ENCODE results near the gene FECH. TPM values are rescaled to one million over a fixed set of nuclear protein-coding genes. Genes with fewer than 3 reads are reported as not detected.

The FECH gene
- total RNA-seq, 1 donor from 2014 or later = 21.9 TPM

GRCh38 chr18:57574866-57575265 is 11.6 kb downstream of the FECH start:
- intact Hi-C loops (cut with micrococcal nuclease) = no loop called here

GRCh38 chr18:57570162-57570561 is 16.3 kb downstream of the FECH start:
- Mint-ChIP-seq H3K4me1 (ENCODE audit: low read depth) (no peaks in the 10 kb centered on the region), H3K9me3 (no peaks in the 10 kb centered on the region), H3K4me3 (ENCODE audit: low read depth) (no peak overlapping the region), H3K27ac (no peak overlapping the region), H3K36me3 (ENCODE audit: low read depth) (peaks cover 35% of the 10 kb centered on the region), H3K27me3 (ENCODE audit: low read depth) (no peaks in the 10 kb centered on the region)
- intact Hi-C loops (cut with micrococcal nuclease) = no loop called here
- no peak for DNase-seq (ENCODE audit: low spot score)

More at GRCh38 chr18:57574866-57575265, 11.6 kb downstream of the FECH start:
- no peak overlapping the region for H3K4me3 Mint-ChIP-seq (ENCODE audit: low read depth)
- H3K9me3 Mint-ChIP-seq = no peaks in the 10 kb centered on the region
- peaks cover 2% of the 10 kb centered on the region for H3K4me1 Mint-ChIP-seq (ENCODE audit: low read depth)
- no peak for DNase-seq (ENCODE audit: low spot score)
- H3K36me3 Mint-ChIP-seq (ENCODE audit: low read depth) = peaks cover 39% of the 10 kb centered on the region
- H3K27ac Mint-ChIP-seq = no peak overlapping the region
- H3K27me3 Mint-ChIP-seq (ENCODE audit: low read depth) = no peaks in the 10 kb centered on the region

- Mint-ChIP-seq H3K4me3 (ENCODE audit: low read depth) (no peak overlapping the region), H3K9me3 (no peaks in the 10 kb centered on the region), H3K36me3 (ENCODE audit: low read depth) (peaks cover 36% of the 10 kb centered on the region), H3K27me3 (ENCODE audit: low read depth) (no peaks in the 10 kb centered on the region), H3K4me1 (ENCODE audit: low read depth) (no peaks in the 10 kb centered on the region), H3K27ac (no peak overlapping the region)
- intact Hi-C loops (cut with micrococcal nuclease) = no loop called here
- DNase-seq (ENCODE audit: low spot score) = no peak
These were observed 17.4 kb downstream of the FECH start for GRCh38 chr18:57569133-57569532.

GRCh38 chr18:57561728-57562423 is 24.6 kb downstream of the FECH start:
- intact Hi-C loops (cut with micrococcal nuclease) = loop anchor here (2.0 kb wide), 1 partner anchor 813 kb away; no protein-coding TSS in a partner anchor
- Mint-ChIP-seq H3K27ac (no peak overlapping the region), H3K36me3 (ENCODE audit: low read depth) (peaks cover 18% of the 10 kb centered on the region), H3K4me3 (ENCODE audit: low read depth) (no peak overlapping the region), H3K9me3 (no peaks in the 10 kb centered on the region), H3K4me1 (ENCODE audit: low read depth) (no peaks in the 10 kb centered on the region), H3K27me3 (ENCODE audit: low read depth) (no peaks in the 10 kb centered on the region)
- no peak for DNase-seq (ENCODE audit: low spot score)

- DNase-seq (ENCODE audit: low spot score) = no peak
- H3K4me1 Mint-ChIP-seq (ENCODE audit: low read depth) = no peaks in the 10 kb centered on the region
- H3K36me3 Mint-ChIP-seq (ENCODE audit: low read depth) = peaks cover 16% of the 10 kb centered on the region
- H3K4me3 Mint-ChIP-seq (ENCODE audit: low read depth) = no peak overlapping the region
- no peak overlapping the region for H3K27ac Mint-ChIP-seq
- no peaks in the 10 kb centered on the region for H3K9me3 Mint-ChIP-seq
- H3K27me3 Mint-ChIP-seq (ENCODE audit: low read depth) = no peaks in the 10 kb centered on the region
- intact Hi-C loops (cut with micrococcal nuclease) = no loop called here
These were observed 25.2 kb downstream of the FECH start for GRCh38 chr18:57561261-57561660.

GRCh38 chr18:57559314-57559713 is 27.2 kb downstream of the FECH start:
- no peaks in the 10 kb centered on the region for H3K27me3 Mint-ChIP-seq (ENCODE audit: low read depth)
- no peak overlapping the region for H3K4me3 Mint-ChIP-seq (ENCODE audit: low read depth)
- no peaks in the 10 kb centered on the region for H3K9me3 Mint-ChIP-seq
- peaks cover 9% of the 10 kb centered on the region for H3K36me3 Mint-ChIP-seq (ENCODE audit: low read depth)
- H3K4me1 Mint-ChIP-seq (ENCODE audit: low read depth) = no peaks in the 10 kb centered on the region
- no peak overlapping the region for H3K27ac Mint-ChIP-seq
- intact Hi-C loops (cut with micrococcal nuclease) = loop anchor here (10.0 kb wide), 1 partner anchor 565 kb away; no protein-coding TSS in a partner anchor
- no peak for DNase-seq (ENCODE audit: low spot score)

GRCh38 chr18:57555134-57555533 is 31.4 kb downstream of the FECH start:
- intact Hi-C loops (cut with micrococcal nuclease) = loop anchor here (10.0 kb wide), 1 partner anchor 570 kb away; no protein-coding TSS in a partner anchor
- H3K27ac Mint-ChIP-seq = no peak overlapping the region
- no peaks in the 10 kb centered on the region for H3K9me3 Mint-ChIP-seq
- H3K4me1 Mint-ChIP-seq (ENCODE audit: low read depth) = no peaks in the 10 kb centered on the region
- DNase-seq (ENCODE audit: low spot score) = no peak
- peaks cover 4% of the 10 kb centered on the region for H3K36me3 Mint-ChIP-seq (ENCODE audit: low read depth)
- H3K27me3 Mint-ChIP-seq (ENCODE audit: low read depth) = no peaks in the 10 kb centered on the region
- H3K4me3 Mint-ChIP-seq (ENCODE audit: low read depth) = no peak overlapping the region

- no peaks in the 10 kb centered on the region for H3K9me3 Mint-ChIP-seq
- intact Hi-C loops (cut with micrococcal nuclease) = loop anchor here (10.0 kb wide), 1 partner anchor 574 kb away; no protein-coding TSS in a partner anchor
These were observed 36.0 kb downstream of the FECH start for GRCh38 chr18:57550510-57550909.

GRCh38 chr18:57547260-57547659 is 39.2 kb downstream of the FECH start:
- no peaks in the 10 kb centered on the region for H3K36me3 Mint-ChIP-seq (ENCODE audit: low read depth)
- H3K9me3 Mint-ChIP-seq = no peaks in the 10 kb centered on the region
- H3K27me3 Mint-ChIP-seq (ENCODE audit: low read depth) = peaks cover 2% of the 10 kb centered on the region
- no peak overlapping the region for H3K4me3 Mint-ChIP-seq (ENCODE audit: low read depth)
- intact Hi-C loops (cut with micrococcal nuclease) = no loop called here
- DNase-seq (ENCODE audit: low spot score) = no peak
- H3K27ac Mint-ChIP-seq = no peak overlapping the region
- H3K4me1 Mint-ChIP-seq (ENCODE audit: low read depth) = no peaks in the 10 kb centered on the region

More at GRCh38 chr18:57550510-57550909, 36.0 kb downstream of the FECH start:
- Mint-ChIP-seq H3K27me3 (ENCODE audit: low read depth) (no peaks in the 10 kb centered on the region), H3K27ac (no peak overlapping the region), H3K36me3 (ENCODE audit: low read depth) (no peaks in the 10 kb centered on the region), H3K4me1 (ENCODE audit: low read depth) (no peaks in the 10 kb centered on the region), H3K4me3 (ENCODE audit: low read depth) (no peak overlapping the region)
- DNase-seq (ENCODE audit: low spot score) = no peak

GRCh38 chr18:57544936-57545660 is 41.4 kb downstream of the FECH start:
- intact Hi-C loops (cut with micrococcal nuclease) = no loop called here
- Mint-ChIP-seq H3K4me3 (ENCODE audit: low read depth) (no peak overlapping the region), H3K36me3 (ENCODE audit: low read depth) (no peaks in the 10 kb centered on the region), H3K27ac (no peak overlapping the region), H3K9me3 (no peaks in the 10 kb centered on the region), H3K4me1 (ENCODE audit: low read depth) (no peaks in the 10 kb centered on the region), H3K27me3 (ENCODE audit: low read depth) (peaks cover 2% of the 10 kb centered on the region)
- no peak for DNase-seq (ENCODE audit: low spot score)

- Mint-ChIP-seq H3K9me3 (no peaks in the 10 kb centered on the region), H3K27me3 (ENCODE audit: low read depth) (peaks cover 2% of the 10 kb centered on the region), H3K4me1 (ENCODE audit: low read depth) (no peaks in the 10 kb centered on the region), H3K36me3 (ENCODE audit: low read depth) (no peaks in the 10 kb centered on the region), H3K4me3 (ENCODE audit: low read depth) (no peak overlapping the region), H3K27ac (no peak overlapping the region)
- intact Hi-C loops (cut with micrococcal nuclease) = no loop called here
- DNase-seq (ENCODE audit: low spot score) = no peak
These were observed 42.9 kb downstream of the FECH start for GRCh38 chr18:57543560-57543959.

- no peak overlapping the region for H3K27ac Mint-ChIP-seq
- peaks cover 2% of the 10 kb centered on the region for H3K27me3 Mint-ChIP-seq (ENCODE audit: low read depth)
- H3K4me1 Mint-ChIP-seq (ENCODE audit: low read depth) = no peaks in the 10 kb centered on the region
- no peak overlapping the region for H3K4me3 Mint-ChIP-seq (ENCODE audit: low read depth)
- no peaks in the 10 kb centered on the region for H3K9me3 Mint-ChIP-seq
- no peak for DNase-seq (ENCODE audit: low spot score)
- no peaks in the 10 kb centered on the region for H3K36me3 Mint-ChIP-seq (ENCODE audit: low read depth)
- intact Hi-C loops (cut with micrococcal nuclease) = no loop called here
These were observed 43.6 kb downstream of the FECH start for GRCh38 chr18:57542812-57543427.

GRCh38 chr18:57542126-57542525 is 44.4 kb downstream of the FECH start:
- Mint-ChIP-seq H3K36me3 (ENCODE audit: low read depth) (no peaks in the 10 kb centered on the region), H3K9me3 (no peaks in the 10 kb centered on the region), H3K27ac (no peak overlapping the region), H3K4me1 (ENCODE audit: low read depth) (no peaks in the 10 kb centered on the region), H3K4me3 (ENCODE audit: low read depth) (no peak overlapping the region), H3K27me3 (ENCODE audit: low read depth) (peaks cover 2% of the 10 kb centered on the region)
- intact Hi-C loops (cut with micrococcal nuclease) = no loop called here
- no peak for DNase-seq (ENCODE audit: low spot score)
